HL-60 (cell line): Measurements from ENCODE around the gene SH3TC2.

Experiments used
- GABPA ChIP-seq: IDR thresholded peaks from 2 replicates; pipeline ENCODE4 v1.6.1; 2012; ENCODE audit warnings: low read depth
- POLR2AphosphoS5 ChIP-seq: IDR thresholded peaks from 2 replicates; pipeline ENCODE4 v1.6.1; 2012; ENCODE audit warnings: low read depth
- SPI1 ChIP-seq: IDR thresholded peaks from 2 replicates; pipeline ENCODE4 v1.6.1; 2012; ENCODE audit warnings: low read depth, mild to moderate bottlenecking, borderline replicate concordance
- TF ChIP-seq, protein P1 (sequence below): IDR thresholded peaks from one replicate; pipeline ENCODE4 v1.5.1; 2011; ENCODE audit warnings: low read length, control low read depth, inconsistent platforms; ENCODE audit not compliant: insufficient read depth
- TF ChIP-seq, protein P2 (sequence below): IDR thresholded peaks from 2 replicates; pipeline ENCODE4 v1.6.1; 2012; ENCODE audit warnings: low read depth; ENCODE audit not compliant: insufficient replicate concordance

DNA sequence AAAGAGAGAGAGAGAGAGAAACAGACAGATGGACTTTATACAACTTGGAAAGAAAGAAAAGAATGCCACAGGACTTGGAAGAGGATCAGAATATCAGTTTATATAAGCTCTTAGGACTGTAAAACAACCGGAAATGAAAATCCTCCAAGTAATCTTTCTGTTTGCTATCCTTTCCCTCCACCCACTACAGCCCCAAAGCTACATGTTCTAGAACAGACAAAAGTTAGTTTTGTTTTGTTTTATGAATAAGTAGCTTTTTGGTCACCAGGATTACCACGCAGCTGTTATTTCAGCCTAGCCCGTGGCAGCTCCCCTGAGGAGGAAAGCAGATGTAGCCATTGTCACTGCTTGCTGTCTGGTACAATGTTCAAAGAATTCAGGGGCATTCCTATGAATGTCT, 66.6 kb downstream of the SH3TC2 start:
- TF ChIP-seq, protein P1, sequence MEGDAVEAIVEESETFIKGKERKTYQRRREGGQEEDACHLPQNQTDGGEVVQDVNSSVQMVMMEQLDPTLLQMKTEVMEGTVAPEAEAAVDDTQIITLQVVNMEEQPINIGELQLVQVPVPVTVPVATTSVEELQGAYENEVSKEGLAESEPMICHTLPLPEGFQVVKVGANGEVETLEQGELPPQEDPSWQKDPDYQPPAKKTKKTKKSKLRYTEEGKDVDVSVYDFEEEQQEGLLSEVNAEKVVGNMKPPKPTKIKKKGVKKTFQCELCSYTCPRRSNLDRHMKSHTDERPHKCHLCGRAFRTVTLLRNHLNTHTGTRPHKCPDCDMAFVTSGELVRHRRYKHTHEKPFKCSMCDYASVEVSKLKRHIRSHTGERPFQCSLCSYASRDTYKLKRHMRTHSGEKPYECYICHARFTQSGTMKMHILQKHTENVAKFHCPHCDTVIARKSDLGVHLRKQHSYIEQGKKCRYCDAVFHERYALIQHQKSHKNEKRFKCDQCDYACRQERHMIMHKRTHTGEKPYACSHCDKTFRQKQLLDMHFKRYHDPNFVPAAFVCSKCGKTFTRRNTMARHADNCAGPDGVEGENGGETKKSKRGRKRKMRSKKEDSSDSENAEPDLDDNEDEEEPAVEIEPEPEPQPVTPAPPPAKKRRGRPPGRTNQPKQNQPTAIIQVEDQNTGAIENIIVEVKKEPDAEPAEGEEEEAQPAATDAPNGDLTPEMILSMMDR, result no peak
- TF ChIP-seq POLR2AphosphoS5 (no peak), SPI1 (no peak), GABPA (no peak)
- TF ChIP-seq, protein P2, sequence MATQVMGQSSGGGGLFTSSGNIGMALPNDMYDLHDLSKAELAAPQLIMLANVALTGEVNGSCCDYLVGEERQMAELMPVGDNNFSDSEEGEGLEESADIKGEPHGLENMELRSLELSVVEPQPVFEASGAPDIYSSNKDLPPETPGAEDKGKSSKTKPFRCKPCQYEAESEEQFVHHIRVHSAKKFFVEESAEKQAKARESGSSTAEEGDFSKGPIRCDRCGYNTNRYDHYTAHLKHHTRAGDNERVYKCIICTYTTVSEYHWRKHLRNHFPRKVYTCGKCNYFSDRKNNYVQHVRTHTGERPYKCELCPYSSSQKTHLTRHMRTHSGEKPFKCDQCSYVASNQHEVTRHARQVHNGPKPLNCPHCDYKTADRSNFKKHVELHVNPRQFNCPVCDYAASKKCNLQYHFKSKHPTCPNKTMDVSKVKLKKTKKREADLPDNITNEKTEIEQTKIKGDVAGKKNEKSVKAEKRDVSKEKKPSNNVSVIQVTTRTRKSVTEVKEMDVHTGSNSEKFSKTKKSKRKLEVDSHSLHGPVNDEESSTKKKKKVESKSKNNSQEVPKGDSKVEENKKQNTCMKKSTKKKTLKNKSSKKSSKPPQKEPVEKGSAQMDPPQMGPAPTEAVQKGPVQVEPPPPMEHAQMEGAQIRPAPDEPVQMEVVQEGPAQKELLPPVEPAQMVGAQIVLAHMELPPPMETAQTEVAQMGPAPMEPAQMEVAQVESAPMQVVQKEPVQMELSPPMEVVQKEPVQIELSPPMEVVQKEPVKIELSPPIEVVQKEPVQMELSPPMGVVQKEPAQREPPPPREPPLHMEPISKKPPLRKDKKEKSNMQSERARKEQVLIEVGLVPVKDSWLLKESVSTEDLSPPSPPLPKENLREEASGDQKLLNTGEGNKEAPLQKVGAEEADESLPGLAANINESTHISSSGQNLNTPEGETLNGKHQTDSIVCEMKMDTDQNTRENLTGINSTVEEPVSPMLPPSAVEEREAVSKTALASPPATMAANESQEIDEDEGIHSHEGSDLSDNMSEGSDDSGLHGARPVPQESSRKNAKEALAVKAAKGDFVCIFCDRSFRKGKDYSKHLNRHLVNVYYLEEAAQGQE, result no peak
